Measurements from ENCODE around the gene CHURC1. TPM values are rescaled to one million over a fixed set of nuclear protein-coding genes. Genes with fewer than 3 reads are reported as not detected.

Gene CHURC1
- total and polyA plus RNA-seq, 2 experiments from 2014 or later = 69.1 to 162 TPM

GRCh38 chr14:64958201-64958600 is 43.9 kb downstream of the CHURC1 start:
- 93 to 100% methylated on average over 2 of the region's 2 CpGs for WGBS, 2 experiments (ENCODE audit: low coverage in 1 of 2, low lambda C conversion rate in 2 of 2, missing lambda C conversion rate in 2 of 2)
- in situ Hi-C loops (cut with MboI) = no loop called here

GRCh38 chr14:64958743-64959142 is 44.5 kb downstream of the CHURC1 start:
- 65 to 76% methylated on average over 5 of the region's 5 CpGs for WGBS, 2 experiments (ENCODE audit: low coverage in 1 of 2, low lambda C conversion rate in 2 of 2, missing lambda C conversion rate in 2 of 2)
- in situ Hi-C loops (cut with MboI) = no loop called here
- no peak for TF ChIP-seq EZH2 (IDR thresholded peaks at IDR 0.05; ENCODE audit: insufficient read depth, poor library complexity, severe bottlenecking)
- TF ChIP-seq EZH2phosphoT487 (IDR thresholded peaks at IDR 0.05; ENCODE audit: insufficient read depth, low read depth) = no peak

More at GRCh38 chr14:64958201-64958600, 43.9 kb downstream of the CHURC1 start:
- Histone ChIP-seq H3K4me2 (ENCODE audit: unreplicated experiment) (no peak overlapping the region), H2AFZ (no peak overlapping the region), H3K36me3 (ENCODE audit: low read depth) (no peaks in the 10 kb centered on the region), H4K20me1 (ENCODE audit: insufficient read depth) (no peaks in the 10 kb centered on the region), H3K9me3 (ENCODE audit: low read depth) (no peaks in the 10 kb centered on the region), H3K4me1 (ENCODE audit: insufficient read depth) (no peaks in the 10 kb centered on the region), H3K9ac (no peak overlapping the region), H3K9me2 (ENCODE audit: insufficient read depth) (no peaks in the 10 kb centered on the region), H3K79me2 (ENCODE audit: insufficient read depth) (no peaks in the 10 kb centered on the region), H3K27me3 (replicated peaks; ENCODE audit: insufficient read depth) (no peaks in the 10 kb centered on the region), H3K27ac (no peak overlapping the region), H3K4me3 (no peak overlapping the region), H3F3A (ENCODE audit: insufficient read depth) (no peaks in the 10 kb centered on the region)
- no peak for TF ChIP-seq EZH2 (IDR thresholded peaks at IDR 0.05; ENCODE audit: insufficient read depth, poor library complexity, severe bottlenecking)
- DNase-seq = no peak

GRCh38 chr14:64960762-64961276 is 46.6 kb downstream of the CHURC1 start:
- Histone ChIP-seq H2AFZ (no peak overlapping the region), H4K20me1 (ENCODE audit: insufficient read depth) (no peaks in the 10 kb centered on the region), H3K36me3 (ENCODE audit: low read depth) (no peaks in the 10 kb centered on the region), H3K4me1 (ENCODE audit: insufficient read depth) (no peaks in the 10 kb centered on the region), H3K4me3 (no peak overlapping the region), H3K27me3 (replicated peaks; ENCODE audit: insufficient read depth) (no peaks in the 10 kb centered on the region), H3K9ac (no peak overlapping the region), H3K4me2 (ENCODE audit: unreplicated experiment) (no peak overlapping the region), H3F3A (ENCODE audit: insufficient read depth) (no peaks in the 10 kb centered on the region), H3K27ac (no peak overlapping the region), H3K9me2 (ENCODE audit: insufficient read depth) (no peaks in the 10 kb centered on the region), H3K9me3 (ENCODE audit: low read depth) (no peaks in the 10 kb centered on the region), H3K79me2 (ENCODE audit: insufficient read depth) (no peaks in the 10 kb centered on the region)
- DNase-seq = no peak
- no peak for TF ChIP-seq EZH2phosphoT487 (IDR thresholded peaks at IDR 0.05; ENCODE audit: insufficient read depth, low read depth)
- TF ChIP-seq EZH2 (IDR thresholded peaks at IDR 0.05; ENCODE audit: insufficient read depth, poor library complexity, severe bottlenecking) = no peak
- in situ Hi-C loops (cut with MboI) = no loop called here
- 68 to 72% methylated on average over 5 of the region's 5 CpGs for WGBS, 2 experiments (ENCODE audit: low coverage in 1 of 2, low lambda C conversion rate in 2 of 2, missing lambda C conversion rate in 2 of 2)

More at GRCh38 chr14:64958743-64959142, 44.5 kb downstream of the CHURC1 start:
- Histone ChIP-seq H3K9ac (no peak overlapping the region), H4K20me1 (ENCODE audit: insufficient read depth) (no peaks in the 10 kb centered on the region), H3K79me2 (ENCODE audit: insufficient read depth) (no peaks in the 10 kb centered on the region), H2AFZ (no peak overlapping the region), H3K4me2 (ENCODE audit: unreplicated experiment) (no peak overlapping the region), H3K9me3 (ENCODE audit: low read depth) (no peaks in the 10 kb centered on the region), H3K27me3 (replicated peaks; ENCODE audit: insufficient read depth) (no peaks in the 10 kb centered on the region), H3K4me1 (ENCODE audit: insufficient read depth) (no peaks in the 10 kb centered on the region), H3K4me3 (no peak overlapping the region), H3K27ac (no peak overlapping the region), H3K9me2 (ENCODE audit: insufficient read depth) (no peaks in the 10 kb centered on the region), H3F3A (ENCODE audit: insufficient read depth) (no peaks in the 10 kb centered on the region), H3K36me3 (ENCODE audit: low read depth) (no peaks in the 10 kb centered on the region)
- no peak for DNase-seq

- no peak overlapping the region for H3K4me2 ChIP-seq (ENCODE audit: unreplicated experiment)
- WGBS, 2 experiments (ENCODE audit: low coverage in 1 of 2, low lambda C conversion rate in 2 of 2, missing lambda C conversion rate in 2 of 2) = 0 to 13% methylated on average over 1 of the region's 1 CpG
- H3K27me3 ChIP-seq (replicated peaks; ENCODE audit: insufficient read depth) = no peaks in the 10 kb centered on the region
- no peak overlapping the region for H3K9ac ChIP-seq
- H3K27ac ChIP-seq = no peak overlapping the region
- no peak for DNase-seq
- no peaks in the 10 kb centered on the region for H3K9me3 ChIP-seq (ENCODE audit: low read depth)
- H3K4me3 ChIP-seq = no peak overlapping the region
- no peaks in the 10 kb centered on the region for H3K79me2 ChIP-seq (ENCODE audit: insufficient read depth)
- no peaks in the 10 kb centered on the region for H3F3A ChIP-seq (ENCODE audit: insufficient read depth)
- H4K20me1 ChIP-seq (ENCODE audit: insufficient read depth) = no peaks in the 10 kb centered on the region
- in situ Hi-C loops (cut with MboI) = no loop called here
- H3K36me3 ChIP-seq (ENCODE audit: low read depth) = no peaks in the 10 kb centered on the region
- H3K9me2 ChIP-seq (ENCODE audit: insufficient read depth) = no peaks in the 10 kb centered on the region
- H2AFZ ChIP-seq = no peak overlapping the region
- no peak for TF ChIP-seq EZH2phosphoT487 (IDR thresholded peaks at IDR 0.05; ENCODE audit: insufficient read depth, low read depth)
- TF ChIP-seq EZH2 (IDR thresholded peaks at IDR 0.05; ENCODE audit: insufficient read depth, poor library complexity, severe bottlenecking) = no peak
- H3K4me1 ChIP-seq (ENCODE audit: insufficient read depth) = no peaks in the 10 kb centered on the region
These were observed 49.4 kb downstream of the CHURC1 start for GRCh38 chr14:64963611-64964010.

Data from GM23248 (cell line).